ENCODE data around the gene EFNA5.

- no peak for TF ChIP-seq CTCF (IDR thresholded peaks at IDR 0.05)
- no peak for TF ChIP-seq POLR2A (IDR thresholded peaks at IDR 0.05)
Observed at GRCh38 chr5:107551088-107551487, 119.6 kb downstream of the EFNA5 start.

Measured in esophagus squamous epithelium (tissue), 4 donors.